AG10803 (cell line): Measurements from ENCODE around the gene MAPK8IP3.

Experiments used
- DNase-seq: peaks from one replicate; pipeline ENCODE4 v3.0.0; 2010; ENCODE audit warnings: low read depth
- H3K4me3 ChIP-seq: 2 replicates; pipeline ENCODE4 v1.5.1; 2011; ENCODE audit warnings: mild to moderate bottlenecking, low read length, control low read depth
- CTCF ChIP-seq: conservative IDR thresholded peaks from 2 replicates; pipeline ENCODE4 v1.5.1; 2011; ENCODE audit warnings: mild to moderate bottlenecking, low read length, control low read depth, inconsistent platforms

Gene MAPK8IP3

DNA sequence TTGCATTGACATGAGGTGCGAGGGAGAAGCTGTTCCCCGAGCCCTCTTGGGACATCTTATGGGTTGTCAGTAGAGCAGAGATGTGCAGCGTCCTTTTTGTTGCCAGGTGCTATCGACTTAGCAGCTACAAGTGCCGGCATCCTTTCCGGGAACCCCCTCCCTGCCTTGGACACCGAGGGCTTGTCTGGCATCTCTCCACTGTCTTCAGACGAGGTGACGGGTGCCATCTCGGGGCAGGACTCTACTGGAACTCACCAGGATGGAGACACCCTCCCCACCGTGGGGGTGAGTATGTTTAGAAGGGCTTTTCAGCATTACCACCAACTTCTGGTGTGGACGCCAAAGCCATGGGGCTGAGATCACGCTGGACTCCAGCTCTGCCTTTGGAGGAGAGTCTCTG lies 39.7 kb upstream of the MAPK8IP3 start:
- no peak for TF ChIP-seq CTCF

DNA sequence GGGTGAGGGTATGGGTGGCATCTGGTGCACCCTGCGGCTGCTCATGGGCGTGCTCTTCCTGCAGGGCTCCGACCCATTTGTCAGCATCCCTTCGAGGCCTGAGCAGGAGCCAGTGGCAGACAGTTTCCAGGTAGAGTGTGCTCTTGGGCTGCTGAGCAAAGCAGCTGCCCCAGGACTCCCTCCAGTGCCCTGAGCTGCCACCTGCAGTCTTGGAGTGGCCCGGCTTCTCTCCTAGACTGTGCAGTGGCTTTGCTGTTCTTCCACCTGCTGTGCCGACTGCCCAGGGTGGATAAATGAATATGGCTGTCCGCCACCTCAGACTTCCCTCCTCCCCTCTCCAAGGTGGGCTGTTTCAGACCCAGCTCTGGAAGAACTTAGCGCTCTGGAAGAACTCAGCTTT lies 38.7 kb upstream of the MAPK8IP3 start:
- no peak for DNase-seq
- H3K4me3 ChIP-seq = no peak overlapping the region
- TF ChIP-seq CTCF = no peak

More for the DNA sequence above, 39.7 kb upstream of the MAPK8IP3 start:
- no peak overlapping the region for H3K4me3 ChIP-seq
- DNase-seq = no peak

DNA sequence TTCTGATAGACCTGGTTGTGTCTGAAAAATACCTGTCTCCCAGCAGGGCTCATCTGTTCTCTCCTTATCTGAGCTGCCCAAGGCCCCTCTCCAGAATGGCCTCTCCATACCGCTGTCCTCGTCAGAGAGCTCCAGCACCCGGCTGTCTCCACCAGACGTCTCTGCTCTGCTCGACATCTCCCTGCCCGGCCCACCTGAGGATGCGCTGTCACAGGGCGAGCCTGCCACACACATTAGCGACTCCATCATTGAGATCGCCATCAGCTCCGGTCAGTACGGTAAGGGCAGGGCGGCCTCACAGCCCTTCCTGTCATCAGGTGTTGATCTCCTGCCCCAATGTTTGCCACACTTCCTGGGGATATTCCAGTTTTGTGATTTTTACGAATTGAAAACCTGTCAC lies 38.1 kb upstream of the MAPK8IP3 start:
- no peak for TF ChIP-seq CTCF
- H3K4me3 ChIP-seq = no peak overlapping the region
- DNase-seq = no peak

GRCh38 chr16:1668612-1669319 lies 37.2 kb upstream of the MAPK8IP3 start:
- H3K4me3 ChIP-seq = no peak overlapping the region
- DNase-seq = no peak
- no peak for TF ChIP-seq CTCF

GRCh38 chr16:1669698-1670097 lies 36.3 kb upstream of the MAPK8IP3 start:
- DNase-seq = no peak
- no peak overlapping the region for H3K4me3 ChIP-seq
- no peak for TF ChIP-seq CTCF

DNA sequence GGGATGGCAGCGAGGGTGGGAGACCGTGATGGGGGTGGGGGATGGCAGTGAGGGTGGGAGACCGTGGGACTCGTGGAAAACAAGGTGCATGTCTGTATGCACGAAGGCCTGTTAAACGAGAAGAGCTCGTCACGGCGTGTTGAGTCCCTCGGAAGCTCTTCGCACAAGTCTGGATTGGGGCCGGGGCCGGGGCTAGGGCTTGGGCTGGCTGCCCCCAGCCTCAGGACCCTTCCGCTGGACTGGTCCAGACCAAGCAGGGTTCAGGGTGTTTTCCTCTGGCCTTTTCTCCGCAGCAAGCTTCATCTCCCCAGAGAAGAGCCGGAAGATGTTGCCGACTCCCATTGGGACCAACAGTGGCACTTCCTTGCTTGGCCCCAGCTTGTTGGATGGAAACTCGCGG lies 35.6 kb upstream of the MAPK8IP3 start:
- TF ChIP-seq CTCF = no peak
- no peak overlapping the region for H3K4me3 ChIP-seq
- DNase-seq = no peak

GRCh38 chr16:1670866-1671265 lies 35.1 kb upstream of the MAPK8IP3 start:
- no peak for TF ChIP-seq CTCF
- no peak for DNase-seq
- H3K4me3 ChIP-seq = no peak overlapping the region
